A549 (cell line): Measurements from ENCODE around the gene GPS2. TPM values are rescaled to one million over a fixed set of nuclear protein-coding genes. Genes with fewer than 3 reads are reported as not detected.
A peak's percentile ranks its signal among the peaks of the same experiment; 100 is the strongest.

Source experiments
- ATAC-seq, 2 experiments: fragments of 200-7000 bp in 1 of 2; fragments of >200 bp in 1 of 2; cut with Nextera tagmentation in 1 of 2; cut with Tn5 transposase in 1 of 2; 3 replicates each; pipeline versions ENCODE4 v1.8.0 to v1.9.1; 2018 to 2020; ENCODE audit warnings: mild to moderate bottlenecking in 1 of 2, moderate library complexity in 1 of 2
- CTCF ChIA-PET: fragments of 300-600 bp; sonication (Branson Sonifier 250); formaldehyde crosslinking; extraction: SDS; loops from one replicate; lab custom pipeline; 2021; ENCODE audit warnings: antibody characterized with exemption, inconsistent platforms; lab: Yijun Ruan, JAX
- POLR2A ChIA-PET: fragments of 350-600 bp; formaldehyde crosslinking; extraction: SDS; loops from one replicate; lab custom pipeline; 2021; ENCODE audit warnings: antibody characterized with exemption, inconsistent platforms; lab: Yijun Ruan, JAX
- DNase-seq, 2 experiments: peaks; one replicate each; pipeline versions ENCODE4 v3.0.0 to v3.0.0-alpha.2; 2011 to 2016; ENCODE audit warnings: low read depth in 1 of 2, low spot score in 1 of 2
- FAIRE-seq: peaks from 2 replicates; lab custom pipeline; 2011; peaks lifted over from hg19 to GRCh38; lab: Jason Lieb, UNC
- H3K27ac ChIP-seq, 2 experiments: fragments of >200 bp; sonication (Bioruptor Twin); formaldehyde crosslinking; 3 replicates each; pipeline ENCODE4 v1.5.1; 2016 to 2017
- H3K4me1 ChIP-seq: fragments of >200 bp; sonication (Bioruptor Twin); formaldehyde crosslinking; 3 replicates; pipeline ENCODE4 v1.6.1; 2016
- H3K4me2 ChIP-seq: fragments of >200 bp; sonication (Bioruptor Twin); formaldehyde crosslinking; 3 replicates; pipeline ENCODE4 v1.6.1; 2016
- H3K4me3 ChIP-seq: fragments of >200 bp; sonication (Bioruptor Twin); formaldehyde crosslinking; 3 replicates; pipeline ENCODE4 v1.5.1; 2016
- H3K9me3 ChIP-seq: fragments of >200 bp; sonication (Bioruptor Twin); formaldehyde crosslinking; 3 replicates; pipeline ENCODE4 v1.6.1; 2016
- CEBPB ChIP-seq, 2 experiments: fragments of >200 bp in 1 of 2; sonication (Bioruptor Twin) in 1 of 2; formaldehyde crosslinking in 1 of 2; IDR thresholded peaks; 2 replicates each; pipeline ENCODE4 v1.6.1; 2012 to 2016
- CHD4 ChIP-seq: fragments of 200-600 bp; sonication (generic); IDR thresholded peaks from 2 replicates; pipeline ENCODE4 v1.6.1; 2016; ENCODE audit warnings: antibody characterized with exemption, mild to moderate bottlenecking, borderline replicate concordance
- ESRRA ChIP-seq: fragments of 150-350 bp; IDR thresholded peaks from 2 replicates; pipeline ENCODE4 v1.6.1; 2014; ENCODE audit warnings: mild to moderate bottlenecking, low read length, borderline replicate concordance
- FOSB ChIP-seq: fragments of 250-450 bp; sonication (Bioruptor Pico); IDR thresholded peaks from 2 replicates; pipeline ENCODE4 v1.5.0; 2020; ENCODE audit warnings: mild to moderate bottlenecking, moderate library complexity
- GATA3 ChIP-seq: IDR thresholded peaks from 2 replicates; pipeline ENCODE4 v1.6.1; 2012; ENCODE audit warnings: borderline replicate concordance
- KDM5A ChIP-seq: fragments of 200-600 bp; sonication (generic); IDR thresholded peaks from 2 replicates; pipeline ENCODE4 v1.6.1; 2016; ENCODE audit warnings: antibody characterized with exemption, mild to moderate bottlenecking
- MAX ChIP-seq: IDR thresholded peaks from 2 replicates; pipeline ENCODE4 v1.6.1; 2012
- NFE2L2 ChIP-seq: fragments of 150-350 bp; conservative IDR thresholded peaks from 2 replicates; pipeline ENCODE4 v1.6.1; 2014; ENCODE audit warnings: low read length
- RCOR1 ChIP-seq: fragments of 150-350 bp; IDR thresholded peaks from 2 replicates; pipeline ENCODE4 v1.6.1; 2014; ENCODE audit warnings: antibody characterized with exemption, low read length, low read depth
- SMC3 ChIP-seq: fragments of >200 bp; sonication (Bioruptor Twin); formaldehyde crosslinking; IDR thresholded peaks from 3 replicates; pipeline ENCODE4 v1.6.1; 2018; ENCODE audit warnings: inconsistent platforms
- SREBF2 ChIP-seq: fragments of 450-650 bp; IDR thresholded peaks from 2 replicates; pipeline ENCODE4 v1.6.1; 2014; ENCODE audit warnings: mild to moderate bottlenecking, moderate library complexity
- ZNF302 ChIP-seq: fragments of 250-450 bp; sonication (Bioruptor Pico); IDR thresholded peaks from 2 replicates; pipeline ENCODE4 v1.9.0; 2021; ENCODE audit warnings: inconsistent platforms, mild to moderate bottlenecking, moderate library complexity
- WGBS: methylation state at CpG from one replicate; pipeline ENCODE4 v1.1.6; 2017; ENCODE audit errors: missing lambda C conversion rate; 5-methylcytosine and 5-hydroxymethylcytosine counted together
- polyA plus RNA-seq, 4 experiments: library from polyadenylated mRNA; depleted of rRNA in 3 of 4; stranded (reverse); fragments of >200 nt; fragmentation: RNase III in 1 of 4; extraction: RNeasy Plus Mini Kit Qiagen cat#74134 plus additional on column Dnase treatment in 1 of 4; gene quantifications; 2 replicates in 3 of 4; 3 replicates in 1 of 4; pipeline ENCODE4 v1.2.3, GENCODE V29; 2011 to 2017
- TF ChIP-seq, protein P1 (sequence below): fragments of 150-350 bp; IDR thresholded peaks from 2 replicates; pipeline ENCODE4 v1.6.1; 2014; ENCODE audit warnings: low read depth, mild to moderate bottlenecking, low read length
- TF ChIP-seq, protein P2 (sequence below): fragments of 250-450 bp; sonication (Bioruptor Pico); IDR thresholded peaks from 2 replicates; pipeline ENCODE4 v1.5.0; 2020; ENCODE audit warnings: low read depth, mild to moderate bottlenecking, moderate library complexity
- TF ChIP-seq, protein P3 (sequence below): fragments of 200-600 bp; sonication (generic); IDR thresholded peaks from 2 replicates; pipeline ENCODE4 v1.6.1; 2016; ENCODE audit warnings: antibody characterized with exemption, mild to moderate bottlenecking, moderate library complexity

The GPS2 gene
- polyA plus RNA-seq, 2 of the 4 experiments (the other 2 are of a cell fraction) = 61.7 to 158 TPM

- CTCF ChIA-PET = interaction anchor here (1.0 to 13.5 kb wide), 10 partner anchors 8 to 277 kb away, joined by 3 to 446 read pairs (median 5); partner anchors contain the start of gene CTDNEP1
- Histone ChIP-seq H3K9me3 (no peaks in the 10 kb centered on the region), H3K27ac (no peak overlapping the region), H3K4me2 (no peak overlapping the region), H3K4me3 (no peak overlapping the region), H3K4me1 (peaks cover 11% of the 10 kb centered on the region)
- DNase-seq = no peak
- 79% methylated on average over 18 of the region's 18 CpGs for WGBS
- FAIRE-seq = no peak
- POLR2A ChIA-PET = no interaction called here
- TF ChIP-seq SMC3 = no peak
- TF ChIP-seq NFE2L2 = no peak
- no peak for TF ChIP-seq ESRRA
- no peak for TF ChIP-seq CEBPB (IDR thresholded peaks at IDR 0.05)
- no peak for TF ChIP-seq ZNF302 (CRISPR knock-in tag)
- TF ChIP-seq, protein P1, sequence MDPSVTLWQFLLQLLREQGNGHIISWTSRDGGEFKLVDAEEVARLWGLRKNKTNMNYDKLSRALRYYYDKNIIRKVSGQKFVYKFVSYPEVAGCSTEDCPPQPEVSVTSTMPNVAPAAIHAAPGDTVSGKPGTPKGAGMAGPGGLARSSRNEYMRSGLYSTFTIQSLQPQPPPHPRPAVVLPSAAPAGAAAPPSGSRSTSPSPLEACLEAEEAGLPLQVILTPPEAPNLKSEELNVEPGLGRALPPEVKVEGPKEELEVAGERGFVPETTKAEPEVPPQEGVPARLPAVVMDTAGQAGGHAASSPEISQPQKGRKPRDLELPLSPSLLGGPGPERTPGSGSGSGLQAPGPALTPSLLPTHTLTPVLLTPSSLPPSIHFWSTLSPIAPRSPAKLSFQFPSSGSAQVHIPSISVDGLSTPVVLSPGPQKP = no peak
- TF ChIP-seq MAX = no peak
- TF ChIP-seq, protein P2, sequence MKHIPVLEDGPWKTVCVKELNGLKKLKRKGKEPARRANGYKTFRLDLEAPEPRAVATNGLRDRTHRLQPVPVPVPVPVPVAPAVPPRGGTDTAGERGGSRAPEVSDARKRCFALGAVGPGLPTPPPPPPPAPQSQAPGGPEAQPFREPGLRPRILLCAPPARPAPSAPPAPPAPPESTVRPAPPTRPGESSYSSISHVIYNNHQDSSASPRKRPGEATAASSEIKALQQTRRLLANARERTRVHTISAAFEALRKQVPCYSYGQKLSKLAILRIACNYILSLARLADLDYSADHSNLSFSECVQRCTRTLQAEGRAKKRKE (CRISPR knock-in tag) = no peak
- no peak for TF ChIP-seq CHD4
- TF ChIP-seq FOSB = no peak
- no peak for TF ChIP-seq KDM5A
- TF ChIP-seq RCOR1 = no peak
- ATAC-seq = no peak
Measured at GRCh38 chr17:7283471-7284216, 31.5 kb downstream of the GPS2 start.

DNA sequence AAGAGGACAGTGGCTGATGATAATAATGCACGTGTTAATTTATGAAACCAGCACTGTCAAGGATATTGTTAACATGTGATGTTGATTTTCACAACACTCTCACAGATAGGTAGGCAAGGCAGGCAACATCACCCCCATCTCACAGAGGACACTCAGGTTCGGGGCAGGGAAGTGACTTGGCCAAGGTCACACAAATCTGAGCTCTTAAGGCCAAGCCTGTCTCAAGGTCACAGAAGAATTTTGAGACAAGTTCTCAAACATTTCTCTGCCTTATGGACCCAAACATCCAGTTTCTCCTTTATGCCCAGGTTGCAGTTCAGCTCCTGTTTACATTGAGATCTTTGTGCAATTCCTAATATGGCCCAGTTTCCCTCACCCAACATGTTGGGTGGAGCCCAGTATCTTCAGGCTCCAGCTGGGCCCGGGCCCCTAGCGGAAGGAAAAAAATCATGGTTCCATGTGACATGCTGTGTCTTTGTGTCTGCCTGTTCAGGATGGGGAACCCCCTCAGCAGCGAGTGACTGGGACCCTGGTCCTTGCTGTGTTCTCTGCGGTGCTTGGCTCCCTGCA lies 32.3 kb downstream of the GPS2 start:
- FAIRE-seq = no peak
- POLR2A ChIA-PET = interaction anchor here (1.1 kb wide), 1 partner anchor 22 kb away, joined by 11 read pairs; no protein-coding TSS in a partner anchor
- CTCF ChIA-PET = interaction anchor here (1.1 to 13.5 kb wide), 12 partner anchors 8 to 278 kb away, joined by 3 to 446 read pairs (median 6); partner anchors contain the start of gene GABARAP
- no peak overlapping the region for H3K4me3 ChIP-seq
- no peak for DNase-seq
- H3K4me2 ChIP-seq = no peak overlapping the region
- no peak for TF ChIP-seq SREBF2
- TF ChIP-seq, protein P3, sequence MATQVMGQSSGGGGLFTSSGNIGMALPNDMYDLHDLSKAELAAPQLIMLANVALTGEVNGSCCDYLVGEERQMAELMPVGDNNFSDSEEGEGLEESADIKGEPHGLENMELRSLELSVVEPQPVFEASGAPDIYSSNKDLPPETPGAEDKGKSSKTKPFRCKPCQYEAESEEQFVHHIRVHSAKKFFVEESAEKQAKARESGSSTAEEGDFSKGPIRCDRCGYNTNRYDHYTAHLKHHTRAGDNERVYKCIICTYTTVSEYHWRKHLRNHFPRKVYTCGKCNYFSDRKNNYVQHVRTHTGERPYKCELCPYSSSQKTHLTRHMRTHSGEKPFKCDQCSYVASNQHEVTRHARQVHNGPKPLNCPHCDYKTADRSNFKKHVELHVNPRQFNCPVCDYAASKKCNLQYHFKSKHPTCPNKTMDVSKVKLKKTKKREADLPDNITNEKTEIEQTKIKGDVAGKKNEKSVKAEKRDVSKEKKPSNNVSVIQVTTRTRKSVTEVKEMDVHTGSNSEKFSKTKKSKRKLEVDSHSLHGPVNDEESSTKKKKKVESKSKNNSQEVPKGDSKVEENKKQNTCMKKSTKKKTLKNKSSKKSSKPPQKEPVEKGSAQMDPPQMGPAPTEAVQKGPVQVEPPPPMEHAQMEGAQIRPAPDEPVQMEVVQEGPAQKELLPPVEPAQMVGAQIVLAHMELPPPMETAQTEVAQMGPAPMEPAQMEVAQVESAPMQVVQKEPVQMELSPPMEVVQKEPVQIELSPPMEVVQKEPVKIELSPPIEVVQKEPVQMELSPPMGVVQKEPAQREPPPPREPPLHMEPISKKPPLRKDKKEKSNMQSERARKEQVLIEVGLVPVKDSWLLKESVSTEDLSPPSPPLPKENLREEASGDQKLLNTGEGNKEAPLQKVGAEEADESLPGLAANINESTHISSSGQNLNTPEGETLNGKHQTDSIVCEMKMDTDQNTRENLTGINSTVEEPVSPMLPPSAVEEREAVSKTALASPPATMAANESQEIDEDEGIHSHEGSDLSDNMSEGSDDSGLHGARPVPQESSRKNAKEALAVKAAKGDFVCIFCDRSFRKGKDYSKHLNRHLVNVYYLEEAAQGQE = peak; percentile 34; the same call in 1 of the 2 replicates
- TF ChIP-seq GATA3 = no peak
- no peak for ATAC-seq
- no peak overlapping the region for H3K27ac ChIP-seq
- H3K9me3 ChIP-seq = no peaks in the 10 kb centered on the region
- H3K4me1 ChIP-seq = peaks cover 11% of the 10 kb centered on the region
- WGBS = 72% methylated on average over 6 of the region's 6 CpGs
